AML-193 (cell line): ENCODE data around the gene PHAF1.
"Not testable (repeated sequence)": the region's sequence is repeated elsewhere in the genome, so short reads cannot be mapped to it uniquely, and the experiment has no call there.

Experiments
- DNase-seq, 2 experiments: peaks; one replicate each; lab custom pipeline; 2025; lab: John Stamatoyannopoulos, UW

The PHAF1 gene

GRCh38 chr16:67105246-67105645 is 4.5 kb upstream of the PHAF1 start:
- peak; percentile 59 to 69 for DNase-seq

- no peak for DNase-seq
These were observed 3.9 kb upstream of the PHAF1 start for GRCh38 chr16:67105881-67106280.

GRCh38 chr16:67108489-67108888 is 1.3 kb upstream of the PHAF1 start:
- no peak for DNase-seq

GRCh38 chr16:67108931-67109406 is 772 bp upstream of the PHAF1 start:
- no peak for DNase-seq

- DNase-seq, result no peak
These were observed 2.3 kb downstream of the PHAF1 start for GRCh38 chr16:67111951-67112444.

- DNase-seq, result no peak
These were observed 3.1 kb downstream of the PHAF1 start for GRCh38 chr16:67112591-67113399.

- no peak for DNase-seq
These were observed 5.1 kb downstream of the PHAF1 start for GRCh38 chr16:67114793-67115192.

GRCh38 chr16:67115639-67116038 is 5.9 kb downstream of the PHAF1 start:
- DNase-seq, result no peak

- DNase-seq, result peak; percentile 54 to 68
These were observed 6.9 kb downstream of the PHAF1 start for GRCh38 chr16:67116388-67117311.

GRCh38 chr16:67117716-67118115 is 8.0 kb downstream of the PHAF1 start:
- DNase-seq, result no peak

- no peak for DNase-seq
These were observed 10.3 kb downstream of the PHAF1 start for GRCh38 chr16:67120025-67120424.

GRCh38 chr16:67122799-67123198 is 13.1 kb downstream of the PHAF1 start:
- not testable (repeated sequence) for DNase-seq

- DNase-seq, result no peak
These were observed 18.7 kb downstream of the PHAF1 start for GRCh38 chr16:67128417-67128816.

- no peak for DNase-seq
These were observed 19.1 kb downstream of the PHAF1 start for GRCh38 chr16:67128887-67129286.

- DNase-seq, result no peak
These were observed 19.7 kb downstream of the PHAF1 start for GRCh38 chr16:67129422-67129821.

GRCh38 chr16:67137605-67138004 is 27.9 kb downstream of the PHAF1 start:
- DNase-seq, result no peak

GRCh38 chr16:67141391-67141790 is 31.6 kb downstream of the PHAF1 start:
- no peak for DNase-seq

- DNase-seq, result no peak
These were observed 32.6 kb downstream of the PHAF1 start for GRCh38 chr16:67142342-67142741.

- no peak for DNase-seq
These were observed 35.2 kb downstream of the PHAF1 start for GRCh38 chr16:67144943-67145342.

GRCh38 chr16:67145746-67146145 is 36.0 kb downstream of the PHAF1 start:
- DNase-seq, result no peak

- DNase-seq, result no peak
These were observed 37.0 kb downstream of the PHAF1 start for GRCh38 chr16:67146523-67147357.
